HG03460 (cell line): ENCODE measurements around the gene TNKS1BP1.

Experiments
- ATAC-seq: cut with Tn5 transposase; IDR thresholded peaks from one replicate; pipeline ENCODE4 v1.9.1; 2021; ENCODE audit not compliant: unreplicated experiment

The TNKS1BP1 gene

DNA sequence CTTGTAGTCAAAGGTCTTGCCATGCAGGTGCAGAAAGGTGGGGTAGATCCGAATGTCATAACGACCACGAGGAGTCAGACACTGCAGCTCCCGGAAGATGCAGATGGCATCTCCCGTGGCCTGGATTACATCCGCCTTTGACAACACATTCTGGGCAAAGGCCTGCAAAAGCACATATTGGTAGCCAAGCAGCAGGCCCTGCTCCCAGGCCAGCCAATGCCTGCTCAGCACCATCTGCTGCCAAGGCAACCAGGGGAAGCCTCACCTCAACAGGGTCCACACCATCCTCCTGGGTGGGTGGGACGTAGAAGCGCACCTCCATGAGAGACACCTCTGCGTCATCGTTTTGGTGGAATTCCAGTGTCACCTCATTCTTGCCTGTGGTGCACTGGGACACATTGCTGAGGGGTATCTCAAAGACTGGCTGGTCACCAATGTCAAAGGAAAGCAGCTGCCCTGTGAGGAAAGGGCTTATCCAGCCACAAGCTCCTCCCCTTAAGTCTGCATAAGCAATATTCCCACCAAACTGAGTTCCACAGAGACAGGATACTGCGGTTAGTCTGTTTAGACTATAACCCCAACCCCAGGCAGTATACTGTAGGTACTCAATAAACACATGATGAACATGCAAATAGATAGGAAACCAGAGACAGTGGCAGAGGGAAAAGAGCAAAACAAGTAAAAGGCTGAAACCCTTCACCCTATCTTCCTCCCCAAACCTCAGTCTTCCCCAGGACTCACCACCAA lies 8.1 kb upstream of the TNKS1BP1 start:
- no peak for ATAC-seq

DNA sequence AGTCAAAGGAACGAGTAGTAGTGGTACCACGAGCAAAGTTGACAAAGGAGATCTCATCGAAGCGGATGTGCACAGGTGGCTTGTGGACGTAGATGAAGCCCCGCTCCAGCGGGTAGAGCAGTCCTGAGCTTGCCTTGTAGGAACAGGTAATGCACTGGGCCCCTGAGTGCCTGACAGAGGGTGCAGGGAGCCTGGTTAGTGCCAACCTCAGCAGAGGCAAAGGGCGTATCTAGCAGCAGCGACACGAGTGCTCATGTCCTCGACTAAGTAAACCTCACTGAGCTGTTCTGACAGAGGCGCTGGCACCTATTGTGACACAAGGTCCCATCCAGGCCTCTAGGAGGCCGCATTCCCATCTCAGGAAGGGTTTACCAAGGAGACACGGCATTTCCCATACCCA lies 7.0 kb upstream of the TNKS1BP1 start:
- ATAC-seq = no peak

DNA sequence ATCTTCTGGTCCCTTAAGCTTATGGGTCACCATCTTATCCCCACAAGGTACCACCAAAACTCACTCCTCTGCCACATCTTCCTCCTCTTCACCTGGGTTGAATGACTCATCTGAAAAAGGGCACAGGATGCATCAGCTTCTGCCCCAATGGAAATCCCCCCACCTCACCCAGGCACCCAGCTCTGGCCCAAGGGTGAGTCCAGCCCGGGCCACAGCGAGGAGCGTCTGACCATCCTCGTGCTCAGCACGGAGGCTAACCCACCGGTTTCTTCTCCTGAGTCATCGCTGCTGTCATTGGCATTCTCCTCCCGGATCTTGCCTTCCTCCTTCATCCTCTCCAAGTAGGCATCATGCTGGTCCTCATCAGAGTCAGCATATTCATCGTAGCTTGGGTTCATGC lies 5.3 kb upstream of the TNKS1BP1 start:
- ATAC-seq = no peak

DNA sequence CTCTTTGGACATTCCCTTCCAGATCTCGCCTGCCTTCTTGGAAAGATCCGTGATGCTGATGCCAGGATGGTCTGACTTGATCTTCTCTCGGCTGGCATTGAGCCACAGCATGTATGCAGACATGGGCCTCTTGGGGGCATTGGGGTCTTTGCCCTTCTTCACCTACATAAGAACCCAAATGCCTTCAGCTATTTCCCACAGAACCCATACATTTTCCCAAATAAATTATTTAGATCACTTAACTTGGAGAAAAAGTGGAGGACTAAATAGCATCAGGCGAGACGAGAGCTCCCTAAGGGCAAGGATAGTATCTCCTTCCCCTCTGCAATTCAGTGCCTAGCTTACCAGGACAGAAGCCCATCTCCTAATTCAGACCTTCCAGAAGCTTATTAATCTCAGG lies 3.0 kb upstream of the TNKS1BP1 start:
- ATAC-seq = no peak

DNA sequence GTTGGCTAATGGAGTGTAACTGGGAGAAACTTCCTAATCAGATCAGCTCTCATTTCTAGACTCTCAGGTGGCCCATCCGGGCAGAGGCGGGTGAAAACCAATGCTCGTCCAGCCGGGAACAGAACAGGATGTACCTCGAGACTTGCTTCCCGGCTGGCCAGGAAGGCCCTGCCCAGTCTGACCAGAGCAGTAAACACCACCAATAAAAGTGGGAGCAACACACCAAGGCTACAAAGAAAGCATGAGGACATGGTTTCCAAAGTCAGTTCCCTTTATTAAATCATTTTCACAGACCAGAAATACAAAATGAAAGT lies 940 bp upstream of the TNKS1BP1 start:
- no peak for ATAC-seq

DNA sequence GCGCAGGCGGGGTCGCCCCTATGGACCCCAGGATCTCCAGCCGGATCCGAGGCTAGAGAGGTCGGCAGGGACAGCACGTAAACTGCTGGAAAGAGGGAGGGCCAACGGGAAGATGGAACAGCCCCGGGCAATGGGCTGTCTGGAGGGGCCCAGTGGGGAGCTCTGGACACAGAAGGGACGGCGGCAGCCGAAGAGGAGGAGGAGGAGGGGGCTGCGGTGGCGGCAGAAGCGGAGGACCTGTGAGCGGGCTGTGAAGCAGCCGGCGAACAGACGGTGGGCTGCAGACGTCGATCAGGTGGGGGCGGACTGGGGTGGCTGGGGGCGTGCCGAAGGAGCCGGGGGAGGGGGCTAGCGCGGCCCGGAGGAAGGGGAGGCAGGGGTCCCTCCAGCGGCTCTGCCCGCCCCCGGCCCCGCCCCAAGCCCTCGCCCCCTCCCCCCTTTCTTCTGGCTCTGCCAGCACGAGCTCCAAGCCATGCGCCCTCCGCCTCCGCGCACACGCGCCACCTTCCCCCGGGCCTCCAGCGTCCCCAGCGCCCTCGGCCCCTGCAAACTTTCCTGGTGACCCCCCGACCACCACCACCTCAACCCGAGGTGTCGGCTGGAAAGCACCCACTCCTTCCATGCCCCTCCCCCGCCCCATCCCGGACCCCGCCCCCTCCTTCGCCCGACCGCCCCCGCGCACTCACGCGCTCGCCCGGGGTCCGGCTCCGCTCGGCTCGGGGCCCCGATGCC lies 432 bp downstream of the TNKS1BP1 start:
- no peak for ATAC-seq

DNA sequence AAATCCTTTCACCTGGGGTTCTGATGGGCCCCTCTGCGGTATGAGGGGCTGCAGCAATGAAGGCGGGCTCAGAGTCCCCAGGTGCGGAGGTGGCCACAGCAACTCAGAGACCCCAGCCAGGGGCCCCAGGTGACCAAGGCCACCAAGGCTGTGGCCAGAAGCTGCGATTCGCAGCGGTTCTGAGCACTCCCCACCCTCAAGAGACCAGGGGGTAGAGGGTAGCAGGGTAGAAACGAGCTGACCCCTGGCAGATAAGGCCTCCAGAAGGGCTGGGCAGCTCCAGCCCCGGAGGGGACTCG lies 948 bp downstream of the TNKS1BP1 start:
- no peak for ATAC-seq

DNA sequence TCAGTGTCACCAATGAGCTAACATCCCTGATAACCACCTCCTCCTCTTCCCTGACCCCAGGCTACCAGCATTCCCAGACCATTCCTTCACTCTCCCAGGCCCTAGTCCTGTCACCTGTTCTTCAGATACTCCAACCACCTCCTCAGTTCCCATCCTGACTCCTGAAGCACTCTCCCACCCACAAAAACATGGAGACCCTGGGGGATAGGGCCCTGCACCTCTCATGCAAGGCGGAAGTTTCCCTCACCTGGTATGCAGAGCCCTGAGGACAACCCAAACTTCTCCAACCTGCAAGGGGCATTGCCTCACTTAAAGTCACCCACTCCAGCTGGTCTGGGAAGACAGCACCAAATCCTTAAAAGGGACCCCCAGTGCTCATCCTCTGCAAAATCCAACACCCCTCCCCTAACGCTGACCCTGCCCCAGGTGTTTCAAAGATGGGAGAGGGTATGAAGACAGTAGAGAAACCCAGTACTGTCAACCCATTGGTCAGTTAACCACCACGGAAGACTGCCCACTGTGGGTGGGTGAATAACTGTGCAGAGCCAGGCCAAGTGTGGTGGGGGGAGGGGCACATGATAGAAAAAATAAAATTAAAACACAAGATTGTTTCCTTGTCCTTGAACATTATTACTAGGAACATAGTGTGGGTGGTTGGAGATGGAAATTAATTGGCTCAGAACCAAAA lies 1.4 kb downstream of the TNKS1BP1 start:
- ATAC-seq = no peak

DNA sequence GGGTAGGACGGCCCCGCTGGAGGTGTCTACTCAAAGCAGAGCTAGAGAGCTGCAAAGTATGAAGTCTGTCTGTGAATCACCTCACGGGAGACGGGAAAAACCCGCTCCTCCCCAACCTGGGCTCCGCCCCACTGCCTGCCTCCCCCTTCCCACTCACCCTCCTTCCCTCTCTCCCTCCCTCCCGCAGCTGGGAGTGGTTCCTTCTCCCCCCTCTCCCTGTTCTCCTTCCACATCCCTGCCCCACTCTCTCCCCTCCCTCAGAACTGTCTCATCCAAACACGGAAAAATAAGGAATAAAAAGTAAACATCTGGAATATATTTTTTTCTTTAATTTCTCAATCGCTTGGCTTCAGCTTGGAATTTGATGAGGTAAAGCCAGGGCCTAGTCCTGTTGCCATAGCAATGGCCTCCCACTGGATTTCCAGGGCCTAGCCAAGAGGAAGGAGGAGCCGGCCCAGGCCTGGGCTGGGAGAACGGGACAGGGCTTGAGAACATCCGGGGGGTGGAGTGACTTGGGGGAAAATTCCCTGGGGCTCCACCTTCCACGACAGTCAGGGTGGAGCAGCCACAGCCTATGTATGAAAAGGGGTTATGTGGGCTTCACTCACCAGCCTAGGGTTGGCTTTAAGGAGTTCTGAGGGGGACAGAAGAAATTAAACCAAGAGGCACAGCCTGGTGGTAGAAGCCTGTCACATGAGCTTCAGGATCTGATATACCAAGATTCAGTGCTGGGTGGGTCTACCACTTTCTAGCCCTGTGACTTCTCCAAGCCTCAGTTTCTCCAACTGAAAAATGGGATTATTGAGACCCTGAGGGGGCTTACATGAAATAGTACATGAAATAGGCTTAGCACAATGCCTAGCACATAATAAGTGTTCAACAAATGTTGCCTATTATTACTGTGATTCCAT lies 2.2 kb downstream of the TNKS1BP1 start:
- no peak for ATAC-seq

DNA sequence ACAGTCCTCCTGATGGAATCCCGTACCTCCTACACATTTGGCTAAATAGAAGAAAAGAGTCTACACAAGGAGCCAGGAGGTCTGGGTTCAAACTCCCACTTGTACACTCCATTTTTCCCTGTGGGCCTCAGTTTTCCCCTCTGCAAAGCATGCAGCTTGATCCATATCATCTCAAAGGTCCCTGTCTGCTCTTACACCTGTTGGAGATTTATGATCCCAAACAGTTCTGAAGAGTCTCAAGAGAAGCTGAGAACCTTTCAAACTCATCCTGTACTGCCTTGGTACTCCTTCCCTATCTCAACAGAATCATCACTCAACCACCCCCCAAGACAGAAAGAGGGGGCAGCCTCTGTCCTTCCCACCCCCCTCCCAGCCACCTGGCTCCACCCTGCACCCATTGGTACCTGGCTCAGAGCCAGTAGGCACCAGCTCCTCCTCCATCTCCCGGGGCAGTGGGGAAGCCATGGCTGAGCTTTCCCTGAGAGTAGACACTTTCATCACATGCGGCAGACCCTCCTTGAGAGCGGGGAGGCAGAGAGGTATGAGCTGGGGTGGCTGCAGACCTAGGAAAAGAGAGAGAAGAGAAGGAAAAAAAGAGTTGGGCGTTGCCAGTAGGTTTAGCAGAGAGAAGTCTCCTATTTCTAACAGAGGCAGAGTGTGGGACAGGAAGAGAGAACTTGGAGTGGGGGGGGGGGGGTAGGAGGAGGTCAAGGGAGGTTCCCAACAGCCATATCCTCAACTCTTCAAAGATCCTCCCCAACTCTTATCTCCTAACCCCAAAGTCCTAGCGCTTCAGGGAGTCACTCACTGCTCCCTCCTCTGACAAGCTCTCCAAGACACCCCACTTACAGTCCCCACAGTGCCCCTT lies 3.1 kb downstream of the TNKS1BP1 start:
- no peak for ATAC-seq

DNA sequence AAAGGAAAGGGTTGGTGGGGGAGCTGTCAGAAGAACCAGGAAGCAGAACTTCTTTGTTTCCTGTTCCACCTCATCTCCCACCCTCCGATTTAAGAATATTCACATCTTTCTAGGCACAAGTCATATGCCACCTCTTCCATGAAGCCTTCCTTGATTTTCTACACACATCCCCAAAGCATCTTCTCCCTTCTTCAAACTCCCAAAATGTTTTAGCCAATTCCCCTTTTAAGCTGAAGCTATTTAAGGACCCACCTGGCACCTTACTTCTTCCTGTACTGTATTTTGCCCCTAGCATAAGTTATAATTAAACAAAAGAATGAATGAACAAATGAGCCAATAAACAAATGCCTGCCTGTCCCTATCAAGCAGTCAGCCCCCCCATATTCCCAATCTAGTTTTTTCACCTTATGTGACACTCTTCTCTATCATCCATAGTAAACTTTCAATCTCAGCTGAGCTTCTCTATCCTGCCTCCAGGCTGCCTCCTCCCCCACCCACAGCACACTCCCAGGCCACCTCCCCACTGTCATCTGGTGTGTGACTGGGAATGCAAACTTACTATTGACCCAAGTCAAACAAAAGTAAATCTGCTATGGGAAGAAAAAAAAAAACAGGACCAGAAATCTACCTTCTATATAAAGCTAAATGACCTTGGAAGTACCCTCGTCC lies 3.9 kb downstream of the TNKS1BP1 start:
- ATAC-seq = no peak

DNA sequence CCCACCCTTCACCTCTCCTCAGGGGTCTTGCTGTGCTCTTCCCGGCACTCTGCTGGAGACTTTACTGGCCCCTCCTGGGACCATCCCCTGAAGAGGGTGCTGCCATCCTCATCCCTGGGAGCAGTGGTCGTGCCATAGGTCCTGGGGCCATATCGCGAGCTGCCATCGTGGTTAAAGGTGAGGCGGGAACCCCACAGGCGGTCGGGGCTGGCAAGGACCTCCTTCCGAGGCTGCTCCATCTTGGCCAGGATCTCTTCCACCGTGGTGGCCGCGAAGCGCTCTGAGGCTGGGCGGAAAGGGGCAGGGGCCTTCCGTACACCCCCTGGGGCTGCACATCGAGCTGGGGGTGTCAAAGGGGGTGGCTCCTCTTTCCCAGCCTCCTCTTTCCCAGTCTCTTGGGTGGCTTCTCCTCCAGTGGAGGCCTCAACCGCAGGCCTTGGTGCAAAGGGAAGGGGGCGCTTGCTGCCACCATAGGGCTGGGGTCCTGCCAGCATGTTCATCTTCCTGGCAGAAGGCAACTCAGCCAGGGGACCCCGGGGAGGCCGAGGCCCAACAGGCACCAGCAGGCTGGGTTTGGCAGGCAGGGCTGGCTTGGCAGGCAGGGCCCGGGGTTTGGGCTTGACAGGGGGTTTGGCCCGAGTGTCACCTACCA lies 4.6 kb downstream of the TNKS1BP1 start:
- ATAC-seq = no peak

DNA sequence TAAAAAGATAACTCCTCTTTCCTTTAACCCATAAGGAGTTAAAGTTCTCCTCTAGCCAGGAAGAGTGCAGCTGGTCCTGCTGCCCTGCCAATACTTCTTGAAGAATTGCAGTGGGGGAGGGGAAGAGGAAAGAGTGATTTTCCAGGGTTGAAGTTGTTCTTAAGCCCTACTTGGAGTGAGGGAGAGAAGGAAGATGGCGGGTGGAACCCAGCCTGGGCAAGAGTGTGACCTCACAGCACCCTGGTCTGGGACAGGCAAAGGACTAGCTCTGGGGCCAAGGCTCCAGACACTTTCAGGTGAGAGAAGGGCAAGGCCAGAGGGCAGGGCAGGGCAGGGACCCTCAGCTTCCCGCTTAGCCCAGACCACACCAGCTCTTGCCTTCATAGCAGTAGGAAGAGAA lies 6.6 kb downstream of the TNKS1BP1 start:
- ATAC-seq = no peak

DNA sequence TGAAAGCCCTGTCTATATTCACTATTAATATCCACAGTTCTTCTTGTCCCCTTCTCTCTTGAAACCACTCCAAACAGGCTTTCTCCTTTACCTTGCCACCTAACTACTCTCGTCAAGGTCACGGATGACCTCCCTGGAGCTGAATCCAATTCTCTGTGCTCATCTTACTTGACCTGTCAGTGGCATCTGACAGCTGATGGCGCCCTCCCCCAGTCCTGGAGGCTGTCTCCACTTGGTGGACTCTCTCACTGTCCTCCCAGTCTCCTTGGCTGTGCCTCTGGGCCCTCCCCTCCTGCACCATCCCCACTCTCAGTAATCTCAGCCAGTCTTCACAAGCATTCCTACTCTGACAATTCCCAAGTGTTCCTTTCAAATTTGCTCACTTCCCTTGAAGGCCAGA lies 8.7 kb downstream of the TNKS1BP1 start:
- no peak for ATAC-seq

DNA sequence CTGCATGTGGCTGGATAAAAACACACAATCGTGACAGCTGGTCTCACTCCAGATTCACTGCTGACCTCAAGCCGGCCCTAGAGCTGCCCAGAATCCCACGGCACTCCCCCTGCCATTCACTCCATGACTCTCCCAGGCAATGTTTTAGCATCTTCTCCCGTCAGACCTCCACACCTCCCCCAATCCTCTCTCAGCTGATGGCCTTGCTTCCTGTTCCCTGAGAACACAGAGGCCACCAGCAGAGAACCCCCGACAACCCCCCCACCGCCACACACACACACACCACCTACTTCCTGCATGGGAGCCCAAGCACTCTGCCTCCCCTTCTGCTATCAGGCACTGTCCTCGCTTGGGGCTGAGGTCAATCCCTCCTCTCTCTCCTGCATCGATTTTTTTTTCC lies 9.3 kb downstream of the TNKS1BP1 start:
- no peak for ATAC-seq

DNA sequence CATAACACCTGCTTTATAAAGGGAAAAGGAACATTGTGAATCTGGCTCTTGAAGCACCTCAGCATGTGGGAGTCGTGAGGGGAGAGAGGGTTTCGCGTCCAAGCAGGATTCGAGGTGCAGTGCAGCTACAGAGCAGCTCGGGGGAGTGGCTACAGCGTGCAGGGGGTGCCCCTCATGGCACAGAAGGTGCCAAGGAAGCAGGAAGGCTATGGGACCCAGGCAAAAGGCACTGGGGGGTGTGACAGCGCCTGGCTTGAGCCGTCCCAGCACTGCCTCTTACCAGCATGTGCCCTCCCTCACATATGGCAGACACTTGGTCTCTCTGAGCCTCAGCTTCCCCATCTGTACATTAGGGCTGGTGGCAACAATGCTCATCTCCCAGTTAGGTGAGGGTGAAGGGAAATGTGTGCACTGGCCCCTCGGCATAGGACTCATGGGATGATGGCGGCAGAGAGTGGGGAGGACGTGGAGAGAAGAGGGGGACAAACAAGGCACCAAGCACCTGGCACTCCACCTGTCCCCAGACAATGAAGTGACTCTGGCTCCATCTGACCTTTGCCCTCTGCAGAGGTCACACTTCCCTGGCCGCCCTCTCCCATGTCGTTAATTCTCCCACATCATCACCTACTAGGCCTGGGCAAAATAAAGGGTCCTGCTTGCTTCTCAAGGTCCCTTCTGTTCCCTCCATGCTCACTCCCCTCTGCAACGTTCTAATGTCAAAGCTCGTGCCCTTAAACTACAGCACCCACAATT lies 10.4 kb downstream of the TNKS1BP1 start:
- no peak for ATAC-seq

DNA sequence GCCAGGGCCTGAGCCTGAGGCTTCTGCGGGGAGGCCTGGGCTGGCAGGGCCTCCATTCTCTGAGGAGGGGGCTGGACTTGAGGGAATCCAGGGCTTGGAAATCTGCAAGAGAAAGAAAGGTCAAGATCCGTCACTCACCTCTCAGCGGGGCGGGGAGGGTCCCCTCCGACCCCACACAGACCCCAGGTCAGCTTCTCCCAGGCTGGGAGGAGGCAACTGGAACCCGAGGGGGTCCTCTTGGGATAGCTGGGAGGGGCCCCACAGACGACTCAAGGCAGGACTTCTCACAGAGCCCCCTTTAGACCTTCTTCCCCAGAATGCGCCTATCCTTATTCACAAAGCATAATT lies 11.0 kb downstream of the TNKS1BP1 start:
- ATAC-seq = no peak

DNA sequence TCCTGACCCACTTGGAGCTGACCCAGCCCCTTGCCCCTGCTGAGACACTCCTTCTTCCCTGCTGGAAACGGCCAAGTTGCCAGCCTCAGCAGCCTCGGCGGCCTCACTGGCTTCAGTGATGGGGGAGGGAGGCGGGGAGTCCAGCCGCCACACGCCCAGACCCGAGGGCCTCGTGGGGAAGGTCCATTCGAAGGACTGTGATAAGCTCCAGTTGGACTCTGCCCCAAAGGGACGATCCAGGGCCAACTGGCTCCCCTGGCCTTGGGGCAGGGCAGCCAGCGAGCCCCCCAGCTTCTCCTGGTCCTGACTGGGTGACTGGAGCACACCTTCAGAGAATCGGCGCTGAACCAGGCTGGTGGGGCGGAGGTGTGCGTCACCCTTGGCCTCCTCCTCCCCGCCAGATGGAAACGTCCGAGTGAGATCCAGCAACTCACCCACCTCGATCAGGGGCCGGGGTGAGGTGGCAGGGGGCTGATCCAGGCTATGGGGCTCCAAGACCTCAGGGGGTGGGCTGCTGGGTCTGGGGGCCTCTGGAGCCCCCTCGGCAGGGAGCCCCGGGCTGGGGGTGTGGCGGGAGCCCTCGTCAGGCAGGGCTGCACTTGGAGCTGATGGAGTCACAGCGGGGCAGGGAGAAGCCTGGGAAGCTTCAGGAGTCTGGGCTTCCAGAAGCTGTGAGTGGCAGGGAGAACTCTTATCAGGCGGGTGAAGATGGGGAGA lies 11.5 kb downstream of the TNKS1BP1 start:
- no peak for ATAC-seq
